Cerebellar nuclear complex (tissue), 1 donor: Measurements from ENCODE around the gene SLC12A7.

Experiments
- DNase-seq, 2 experiments: peaks; one replicate each; lab custom pipeline; 2025; lab: John Stamatoyannopoulos, UW

SLC12A7 gene

DNA sequence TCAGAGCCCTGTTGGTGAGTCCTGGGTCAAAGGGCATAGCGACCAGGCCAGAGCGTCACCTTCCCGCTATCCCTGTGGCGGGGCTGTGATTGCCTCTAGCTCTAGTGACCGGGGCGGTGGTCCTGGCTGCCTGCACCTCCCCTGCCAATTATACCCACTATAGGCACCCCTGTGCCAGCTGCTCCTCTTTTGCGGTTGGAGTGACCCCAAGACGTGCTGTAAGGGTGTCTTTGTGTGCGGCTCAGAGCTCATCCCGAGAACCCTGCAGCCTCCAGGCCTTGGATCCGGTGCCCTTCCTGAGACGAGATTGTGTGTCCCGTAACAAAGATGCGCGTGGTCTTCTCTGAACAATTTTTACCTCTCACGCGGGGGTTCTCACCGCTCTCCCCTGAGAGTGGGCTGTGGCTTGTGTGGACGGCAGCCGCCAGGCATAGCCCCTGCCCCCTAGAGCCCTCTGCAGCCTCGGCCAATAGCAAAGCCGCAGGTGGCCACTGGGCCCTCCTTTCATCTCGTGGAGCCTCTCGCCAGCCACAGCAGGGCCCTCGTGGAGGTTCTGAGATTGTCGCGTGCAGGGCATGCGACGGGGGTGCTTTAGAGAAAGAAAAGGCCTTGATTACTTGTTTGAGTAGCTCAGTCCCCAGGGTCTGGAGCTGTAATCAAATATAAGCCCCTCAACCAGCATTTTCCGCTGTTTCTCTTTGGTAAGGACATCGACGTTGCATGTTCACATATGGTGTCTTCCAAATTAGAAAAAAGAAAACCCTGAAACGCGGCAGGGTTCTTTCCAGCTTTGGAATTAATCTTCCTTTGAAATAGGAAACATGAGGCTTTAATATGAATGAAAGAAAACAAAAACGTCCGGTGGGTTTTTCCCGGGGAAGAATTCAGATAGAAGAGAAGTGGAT lies 92.6 kb downstream of the SLC12A7 start:
- no peak for DNase-seq

DNA sequence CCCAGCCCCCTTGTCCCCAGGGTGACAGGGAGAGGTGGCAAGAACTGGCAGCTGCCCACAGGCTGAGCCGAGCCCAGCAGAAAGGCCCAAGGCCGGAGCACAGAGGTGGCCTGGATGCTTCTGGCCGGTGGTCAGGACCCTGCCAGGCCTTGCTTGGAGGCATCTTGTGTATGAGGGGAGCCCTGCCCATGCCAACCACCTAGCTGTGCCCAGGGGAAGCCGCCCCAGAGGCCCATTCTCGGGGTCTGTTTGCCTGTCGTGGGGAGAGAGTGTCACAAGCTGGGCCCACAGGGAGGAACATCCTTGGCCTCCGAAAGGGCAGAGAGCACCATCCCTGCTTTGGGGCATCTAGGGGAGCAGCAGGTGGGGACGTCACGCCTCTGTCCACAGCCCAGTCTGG lies 93.3 kb downstream of the SLC12A7 start:
- DNase-seq = no peak

DNA sequence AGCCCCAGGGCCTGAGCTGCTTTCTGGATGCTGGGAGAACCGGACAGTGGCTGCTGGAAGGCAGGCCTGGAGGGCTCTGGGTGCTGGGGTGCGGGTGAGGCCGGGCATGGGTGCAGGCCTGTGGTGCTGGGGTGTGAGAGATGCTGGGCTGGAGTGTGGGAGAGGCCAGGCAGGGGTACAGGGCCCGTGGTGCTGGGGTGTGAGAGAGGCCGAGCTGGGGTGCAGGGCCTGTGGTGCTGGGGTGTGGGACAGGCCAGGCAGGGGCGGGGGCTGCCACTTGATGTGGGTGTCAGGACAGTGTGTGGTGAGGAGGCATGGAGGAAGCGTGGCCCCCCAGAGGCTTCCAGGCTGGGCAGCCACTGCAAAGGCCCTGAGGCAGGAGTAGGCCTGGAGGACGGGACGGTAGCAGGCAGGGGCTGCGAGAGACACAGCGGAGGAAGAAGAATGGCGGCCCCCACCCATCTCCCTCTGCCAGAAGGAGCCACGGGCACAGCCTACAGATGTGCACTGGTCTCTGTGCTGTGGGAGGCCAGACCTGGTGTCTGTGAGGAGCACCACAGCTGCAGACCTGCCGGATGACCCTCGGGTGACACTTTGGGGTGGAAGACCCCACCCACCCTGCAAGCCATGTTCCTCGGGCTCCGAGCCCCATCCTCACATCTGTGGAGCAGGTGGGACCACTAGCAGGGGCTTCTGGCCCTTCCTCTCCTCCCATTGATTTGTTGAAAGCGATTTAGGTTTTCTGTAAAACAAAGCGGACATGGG lies 94.0 kb downstream of the SLC12A7 start:
- DNase-seq = no peak

DNA sequence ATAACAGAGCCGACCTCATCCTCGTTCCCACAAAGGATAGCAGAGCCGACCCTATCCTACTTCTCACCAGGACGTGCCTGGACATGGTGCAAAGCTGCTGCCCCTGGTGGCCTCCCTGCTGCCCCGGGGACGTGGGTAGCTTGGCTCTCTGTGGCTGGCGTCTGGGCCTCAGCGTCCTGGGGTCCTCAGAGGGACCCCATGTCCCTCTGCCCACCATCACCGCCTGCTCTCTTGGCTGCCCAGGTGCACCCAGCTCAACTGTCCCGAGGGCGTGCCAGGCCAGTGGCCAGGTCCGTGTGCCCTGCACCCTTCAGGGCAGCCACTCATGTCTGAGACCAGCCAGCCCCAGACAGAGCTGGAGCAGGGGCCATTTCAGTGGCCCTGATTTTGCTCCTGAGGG lies 94.8 kb downstream of the SLC12A7 start:
- no peak for DNase-seq

DNA sequence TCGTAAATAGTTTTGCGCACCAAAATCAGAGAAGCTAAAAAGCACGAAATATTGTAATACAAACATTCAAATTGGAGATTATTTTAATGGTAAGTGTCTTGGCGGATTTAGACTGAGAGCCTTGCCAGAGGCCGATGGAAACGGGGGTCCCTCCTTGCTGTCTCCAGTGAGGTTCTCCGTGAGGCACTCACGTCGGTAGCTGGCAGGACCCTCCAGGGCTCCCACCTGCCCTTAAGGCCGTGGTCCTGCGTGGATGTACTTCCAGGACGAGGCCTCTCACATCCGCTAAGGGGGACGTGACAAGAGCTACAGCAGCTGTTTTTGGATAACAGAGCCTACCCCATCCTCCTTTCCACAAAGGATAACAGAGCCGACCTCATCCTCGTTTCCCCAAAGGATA lies 95.4 kb downstream of the SLC12A7 start:
- DNase-seq = no peak

DNA sequence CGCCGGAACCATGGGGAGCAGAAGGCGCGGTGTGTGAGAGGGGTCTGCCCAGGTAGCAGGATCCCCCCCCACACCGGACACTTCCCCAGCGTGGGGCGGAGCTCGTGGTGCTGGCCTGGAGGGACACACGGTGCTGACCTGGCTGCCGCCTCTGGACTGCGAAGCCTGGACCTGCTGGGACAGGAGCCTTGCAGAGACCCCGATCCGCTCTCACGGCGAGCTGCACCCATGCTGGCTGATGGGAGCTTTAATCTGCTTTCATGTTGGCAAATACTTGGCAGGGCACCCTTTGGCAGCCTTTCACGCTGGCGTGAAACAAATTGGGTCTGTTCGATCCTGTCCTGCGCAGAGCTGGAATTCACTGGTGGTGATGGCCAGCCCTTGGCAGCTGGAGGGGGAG lies 95.8 kb downstream of the SLC12A7 start:
- DNase-seq = no peak

DNA sequence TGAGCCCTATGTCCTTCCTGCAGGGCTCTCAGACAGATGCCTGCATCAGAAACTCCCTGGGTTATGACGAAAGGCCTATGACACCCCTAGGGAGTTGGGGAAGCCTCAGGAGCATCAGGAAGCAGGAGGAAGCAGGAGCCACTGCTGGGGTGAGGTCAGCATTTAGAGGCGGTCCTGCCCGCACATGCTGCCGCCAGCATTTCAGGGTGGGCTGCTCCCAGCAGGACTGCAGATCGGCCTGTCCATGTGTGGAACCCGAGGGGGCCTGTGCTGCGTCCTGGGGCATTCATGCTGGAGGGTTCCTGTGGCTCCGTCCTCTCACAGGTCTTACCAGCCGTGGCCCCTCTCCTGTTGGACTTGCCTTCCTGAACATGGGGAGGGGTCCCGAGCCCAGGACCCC lies 96.4 kb downstream of the SLC12A7 start:
- no peak for DNase-seq

DNA sequence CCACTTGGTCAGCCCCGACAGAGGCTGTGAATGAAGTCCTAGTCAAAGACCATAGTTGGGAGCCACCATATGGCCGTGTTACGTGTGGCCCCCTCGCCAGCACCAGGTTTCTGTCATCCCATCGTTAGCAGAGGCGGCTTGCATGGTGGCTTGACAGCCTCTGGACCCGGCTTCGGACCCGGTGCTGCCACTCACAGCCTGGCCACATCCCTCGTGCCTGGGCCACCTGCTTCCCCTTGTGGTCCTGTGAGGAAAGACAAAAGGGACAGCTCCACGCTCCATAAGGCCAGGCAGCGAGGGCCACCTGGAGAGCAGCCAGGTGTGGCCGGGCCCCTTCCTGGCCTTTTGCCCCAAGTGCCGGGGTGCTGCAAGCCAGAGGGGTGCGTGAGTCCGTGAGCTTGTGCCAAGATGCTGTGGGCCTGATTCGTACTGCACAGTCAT lies 97.1 kb downstream of the SLC12A7 start:
- no peak for DNase-seq

DNA sequence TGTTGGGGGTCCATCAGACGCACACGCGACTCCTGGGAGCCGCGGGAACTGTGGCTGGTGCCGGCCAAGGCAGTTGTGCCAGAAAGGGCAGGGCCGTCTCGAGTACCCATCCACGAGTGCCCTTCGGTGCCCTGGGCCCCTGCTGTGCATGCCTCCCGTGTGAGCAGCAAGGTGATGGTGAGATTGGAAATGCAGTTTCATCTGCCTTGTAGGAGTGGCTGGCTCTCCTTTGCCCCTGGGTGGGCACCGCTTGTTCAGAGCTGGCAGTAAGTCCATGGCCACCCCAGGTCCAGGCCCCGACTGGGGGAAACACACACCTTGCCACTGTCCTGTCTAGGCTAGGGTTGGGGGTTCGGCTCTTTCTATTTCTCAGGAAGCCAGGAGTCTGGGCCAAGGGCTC lies 97.5 kb downstream of the SLC12A7 start:
- no peak for DNase-seq

DNA sequence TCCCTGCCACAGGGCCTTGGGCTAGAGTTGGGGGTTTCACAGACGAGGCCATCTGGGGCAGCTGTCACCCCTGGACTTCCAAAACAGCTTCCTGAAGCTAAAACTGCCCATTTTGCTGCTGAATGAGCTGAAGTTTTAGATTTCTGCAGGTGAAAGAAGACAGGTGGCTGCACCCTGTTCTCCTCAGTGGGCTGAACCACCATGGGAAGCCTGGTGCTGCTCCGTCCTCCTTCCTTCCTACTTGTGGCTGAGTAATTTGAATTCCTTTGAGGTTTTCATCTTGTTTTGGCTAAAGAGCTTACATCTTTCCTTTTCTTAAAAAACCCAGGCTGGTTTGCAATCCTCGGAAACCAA lies 97.9 kb downstream of the SLC12A7 start:
- no peak for DNase-seq

DNA sequence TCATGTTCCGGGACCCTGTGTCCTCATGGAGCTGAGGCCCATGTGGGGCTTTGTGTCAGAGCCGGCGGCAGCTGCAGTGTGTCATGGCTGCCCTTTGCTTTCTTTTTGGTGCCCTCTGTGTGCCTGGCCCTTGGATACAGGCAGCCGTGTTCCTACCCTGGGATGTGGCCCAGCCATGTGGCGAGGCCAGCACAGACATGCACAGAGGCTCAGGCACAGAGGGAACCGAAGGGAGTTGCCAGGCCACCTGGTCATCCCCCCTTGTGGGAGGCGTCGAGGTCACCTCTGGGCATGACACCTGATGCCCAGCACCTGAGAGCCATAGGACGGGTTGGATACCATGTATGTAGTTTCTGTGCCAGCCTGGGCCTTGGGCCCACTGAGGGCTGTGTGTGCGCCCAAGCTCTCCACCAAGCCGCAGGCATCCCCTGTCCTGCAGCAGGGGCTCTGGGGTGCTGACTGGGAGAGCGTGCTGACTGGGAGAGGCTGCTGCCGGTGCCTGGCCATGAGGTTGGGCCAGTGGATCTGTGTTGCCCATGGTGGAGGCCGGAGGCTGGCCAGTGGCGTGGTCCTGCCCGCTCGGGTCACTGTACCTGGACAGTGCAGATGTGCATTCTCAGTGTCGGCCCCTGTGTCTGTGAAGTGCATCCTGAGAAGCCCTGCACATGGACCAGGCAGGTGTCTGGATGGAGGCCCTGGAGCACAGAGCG lies 98.5 kb downstream of the SLC12A7 start:
- no peak for DNase-seq

DNA sequence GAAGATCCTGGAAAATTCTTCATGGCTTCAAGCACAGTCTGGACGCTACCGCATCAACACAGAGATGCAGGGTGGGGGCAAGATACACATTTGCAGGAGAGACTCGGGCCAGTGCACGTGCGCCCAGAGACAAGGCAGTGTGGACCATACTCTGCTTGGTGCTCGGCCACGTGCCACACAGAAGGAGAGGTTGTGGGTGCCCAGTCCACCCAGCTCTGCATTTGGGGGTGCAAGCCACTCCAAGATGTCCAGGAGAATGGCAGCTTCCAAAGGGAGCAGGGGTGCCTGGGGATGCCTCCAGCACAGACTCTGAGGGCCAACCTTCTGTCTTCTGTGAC lies 99.0 kb downstream of the SLC12A7 start:
- DNase-seq = no peak

DNA sequence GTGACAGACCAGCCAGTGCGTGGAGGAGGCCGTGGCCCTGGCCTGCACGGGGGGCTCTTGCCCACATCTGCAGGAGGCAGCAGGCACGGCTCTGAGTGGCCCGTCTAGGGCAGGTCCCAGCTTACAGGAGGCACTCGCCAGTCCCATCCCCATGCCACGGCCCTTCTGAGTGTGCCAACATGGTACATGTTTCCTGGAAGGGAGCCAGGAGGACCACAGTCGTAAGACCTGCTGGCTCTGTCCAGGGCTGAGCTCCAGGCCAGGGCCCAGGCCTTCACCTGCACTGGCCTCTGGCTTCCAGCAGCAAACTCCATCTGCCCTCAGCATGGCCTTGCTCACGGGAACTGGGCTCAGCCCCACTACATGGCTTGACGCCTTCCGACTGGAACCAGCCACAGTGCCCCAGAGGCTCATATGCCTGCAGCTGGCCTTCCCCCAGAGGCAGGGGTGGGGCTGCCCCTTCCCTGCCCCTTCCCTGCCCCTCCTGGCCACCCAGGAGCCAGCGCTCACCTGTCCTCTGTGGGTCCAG lies 99.5 kb downstream of the SLC12A7 start:
- DNase-seq = no peak

DNA sequence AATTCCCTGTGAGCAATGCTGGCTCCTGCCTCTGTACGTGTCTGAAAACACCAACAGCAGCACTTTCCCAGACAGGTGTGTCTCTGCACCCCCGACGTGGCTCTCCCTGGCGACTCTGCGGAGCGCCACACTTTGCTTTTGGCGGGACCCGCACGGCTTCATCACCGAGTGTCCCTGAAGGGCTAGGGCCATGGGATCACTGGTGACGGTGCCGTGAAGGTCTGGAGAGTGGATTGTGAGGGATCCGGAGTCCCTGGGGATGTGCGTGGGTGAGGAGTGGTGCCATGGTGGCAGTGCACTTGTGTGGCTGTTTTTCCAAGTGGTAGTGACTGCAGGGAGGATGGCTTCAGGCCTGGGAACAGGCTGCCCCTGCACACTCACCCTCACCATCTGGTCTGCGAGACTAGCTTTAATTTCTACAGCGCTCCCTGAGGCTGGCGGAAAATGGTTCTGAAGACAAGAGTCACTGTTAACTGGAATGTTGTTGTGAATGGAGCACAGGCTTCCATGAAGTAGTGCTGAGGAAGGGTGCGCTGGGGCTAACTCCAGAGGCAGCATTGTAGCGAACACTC lies 100.0 kb downstream of the SLC12A7 start:
- no peak for DNase-seq

DNA sequence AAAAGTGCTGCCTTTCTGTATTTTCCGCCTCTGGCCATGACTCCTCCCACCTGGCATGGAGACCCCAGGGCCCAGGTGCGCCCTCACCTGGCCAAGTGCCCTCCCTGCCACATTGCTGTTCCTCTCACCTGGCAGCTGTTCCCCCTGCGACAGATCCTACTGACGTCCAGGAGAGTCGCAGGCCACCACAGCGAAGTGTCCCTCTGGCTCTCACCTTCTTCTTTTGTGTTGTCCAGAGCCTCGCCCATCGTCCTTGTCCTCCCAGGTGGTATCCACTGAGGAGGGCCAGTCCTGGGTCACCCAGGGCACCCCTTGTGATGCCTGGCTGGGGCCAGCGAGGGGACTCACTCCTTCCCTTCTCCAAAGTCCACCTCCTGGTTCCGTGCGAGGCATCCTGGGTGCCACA lies 100.6 kb downstream of the SLC12A7 start:
- DNase-seq = no peak

DNA sequence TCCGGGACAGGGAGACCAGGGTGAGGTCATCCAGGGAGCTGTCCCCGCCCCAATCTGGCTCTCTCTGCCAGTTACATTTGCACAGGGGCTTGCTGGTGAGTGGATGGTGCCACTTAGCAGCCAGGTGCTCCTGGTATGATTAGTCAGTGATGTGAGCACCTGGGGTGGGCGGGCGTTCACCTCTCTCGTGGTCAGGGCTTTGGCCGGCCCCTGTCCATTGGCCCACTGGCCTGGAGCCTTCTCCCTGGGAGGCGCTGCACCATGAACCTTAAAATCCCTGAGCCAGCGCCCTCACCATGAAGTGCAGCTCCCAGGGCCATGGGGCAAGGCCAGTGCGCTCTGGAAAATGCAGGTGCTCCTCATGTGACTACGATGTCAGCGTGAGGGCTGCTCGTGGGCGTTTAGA lies 101.2 kb downstream of the SLC12A7 start:
- no peak for DNase-seq

DNA sequence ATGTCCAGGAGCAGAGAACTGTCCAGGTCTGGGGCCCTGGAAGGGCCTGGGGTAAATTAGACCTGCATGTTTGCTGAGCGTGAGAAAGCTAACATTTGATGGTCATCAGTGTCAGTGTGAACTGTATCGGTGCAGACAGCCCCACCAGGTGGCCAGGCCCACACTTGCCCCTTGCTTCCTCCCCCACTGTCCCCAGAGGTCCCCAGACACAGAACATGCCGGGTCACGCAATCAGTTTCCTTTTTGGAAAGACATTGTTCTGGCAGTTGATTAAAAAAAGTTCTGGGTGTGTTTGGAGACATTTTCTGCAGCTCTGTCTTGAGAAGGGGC lies 101.7 kb downstream of the SLC12A7 start:
- no peak for DNase-seq

DNA sequence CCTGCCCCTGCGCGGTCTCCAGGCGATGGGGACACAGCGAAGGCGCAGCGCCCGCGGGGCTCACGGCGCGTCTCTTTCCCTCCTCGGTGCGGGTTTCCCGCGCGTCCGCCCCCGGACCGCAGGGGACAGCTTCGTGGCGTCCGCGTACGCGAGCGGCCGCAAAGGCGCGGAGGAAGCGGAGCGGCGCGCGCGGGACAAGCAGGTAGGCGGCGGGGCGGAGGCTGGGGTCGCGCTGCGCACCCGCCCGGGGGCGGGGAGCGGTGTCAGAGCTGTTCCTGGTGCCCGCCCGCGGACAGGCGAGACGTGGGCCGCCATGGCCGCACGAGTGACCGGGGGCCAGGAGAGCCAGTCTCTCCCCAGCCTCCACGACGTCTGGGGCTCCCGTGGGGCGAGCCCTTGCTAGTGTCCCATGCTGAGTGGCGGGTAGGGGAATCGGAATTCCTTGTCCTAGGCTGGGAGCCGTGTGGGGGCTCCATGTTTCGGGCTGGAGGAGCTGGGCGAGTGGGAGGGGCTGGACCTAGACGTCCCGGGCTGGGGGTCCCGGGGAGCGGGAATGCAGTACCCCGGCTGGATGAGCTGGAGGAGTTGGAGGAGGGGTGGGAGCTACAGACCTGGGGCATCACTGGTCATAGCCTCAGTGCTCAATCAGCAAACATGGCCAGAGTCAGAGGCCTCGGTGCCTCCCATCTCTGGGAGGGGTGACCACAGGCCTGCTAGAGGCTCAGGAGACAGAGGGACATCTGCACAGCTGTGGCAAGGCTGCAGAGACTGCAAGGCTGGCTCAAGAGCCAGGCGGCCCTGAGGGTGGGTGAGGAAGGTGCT lies 102.3 kb downstream of the SLC12A7 start:
- DNase-seq = no peak

DNA sequence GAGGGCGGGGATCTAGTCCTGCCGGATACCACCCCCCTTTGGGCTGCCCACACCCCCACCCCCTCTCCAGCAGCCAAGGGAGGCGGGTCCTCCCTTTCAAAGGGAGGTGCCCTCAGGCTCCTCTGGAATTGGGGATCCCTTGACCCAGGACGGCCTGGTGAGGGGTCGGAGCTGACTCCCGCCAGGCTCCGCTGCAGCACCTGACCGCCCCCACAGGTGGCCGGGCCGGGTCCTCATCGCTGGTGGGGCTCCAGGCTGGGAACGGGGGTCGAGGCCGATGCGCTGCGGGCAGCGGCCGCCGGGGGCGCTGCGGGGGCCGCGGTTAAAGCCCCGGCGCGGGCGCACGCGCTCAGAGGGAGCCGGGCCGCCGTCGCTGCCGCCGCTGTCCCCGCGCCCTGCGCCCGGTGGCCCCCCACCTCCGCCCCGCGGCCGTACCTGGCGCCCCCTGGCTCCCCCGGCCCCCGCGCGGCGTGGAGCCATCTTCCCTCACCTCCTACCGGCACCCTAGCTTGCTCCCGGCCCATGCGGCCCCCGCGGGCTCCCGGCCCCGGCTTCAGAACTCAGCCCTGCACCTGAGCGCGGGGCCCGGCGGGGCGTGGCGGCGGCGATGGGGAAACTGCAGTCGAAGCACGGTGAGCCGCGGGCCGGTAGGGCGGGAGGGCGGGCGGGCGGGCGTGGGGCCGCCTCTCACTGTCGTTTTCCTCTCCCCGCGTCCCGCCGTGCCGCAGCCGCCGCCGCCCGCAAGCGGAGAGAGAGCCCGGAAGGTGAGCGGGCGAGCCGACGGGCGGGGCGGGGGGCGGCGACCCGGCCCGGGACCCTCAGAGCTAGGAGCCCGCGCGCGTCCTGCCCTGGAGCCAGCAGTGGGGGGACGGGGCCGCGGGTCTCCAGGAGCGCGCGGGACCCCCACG lies 103.2 kb downstream of the SLC12A7 start, which contains the start of gene NKD2:
Gene NKD2, plus strand, starts transcription at position 352 of the 908 bp plus-strand sequence. Its CDS starts 256 bp downstream, at position 608.
- DNase-seq = no peak
